T-cell (primary cell): ENCODE data around the gene ACER2. TPM values are rescaled to one million over a fixed set of nuclear protein-coding genes. Genes with fewer than 3 reads are reported as not detected.

Source experiments
- ATAC-seq, 4 experiments: fragments of 200-7000 bp in 3 of 4; fragments of 150-1000 bp in 1 of 4; cut with Tn5 transposase; replicated peaks in 1 of 4; 1 replicate in 3 of 4; 2 replicates in 1 of 4; pipeline ENCODE4 v1.10.0; 2021; ENCODE audit warnings: moderate library complexity in 3 of 4, mild to moderate bottlenecking in 2 of 4, moderate number of reproducible peaks in 1 of 4
- CTCF ChIA-PET, 2 donors: fragments of 300-600 bp; sonication (Branson Sonifier 250); formaldehyde crosslinking; loops; one replicate each; lab custom pipeline; 2022; ENCODE audit warnings: antibody characterized with exemption in 2 of 2; lab: Charles Lee
- POLR2A ChIA-PET, 2 donors: fragments of 300-600 bp; sonication (Branson Sonifier 250); formaldehyde crosslinking; loops; one replicate each; lab custom pipeline; 2022; ENCODE audit warnings: antibody characterized with exemption in 2 of 2; lab: Charles Lee
- DNase-seq, 35 experiments: peaks; one replicate each; pipeline versions ENCODE4 v3.0.0 to v3.0.0-alpha.2; 2013 to 2023
- H3K27ac ChIP-seq: one replicate; pipeline ENCODE4 v1.5.1; 2013; ENCODE audit warnings: low read length
- H3K27me3 ChIP-seq, 2 experiments: replicated peaks in 1 of 2; 1 replicate in 1 of 2; 2 replicates in 1 of 2; pipeline versions ENCODE4 v1.6.1 to v1.7.0; 2013; ENCODE audit warnings: low read length in 1 of 2, mixed read lengths in 1 of 2; ENCODE audit not compliant: control insufficient read depth in 2 of 2, insufficient read depth in 2 of 2; ENCODE audit errors: extremely low read depth in 1 of 2
- H3K36me3 ChIP-seq, 2 donors: 1 replicate in 1 of 2; 2 replicates in 1 of 2; pipeline versions ENCODE4 v1.6.1 to v1.7.0; 2013; ENCODE audit warnings: low read length in 1 of 2; ENCODE audit not compliant: control insufficient read depth in 2 of 2, insufficient read depth in 1 of 2; ENCODE audit errors: extremely low read depth in 1 of 2
- H3K4me1 ChIP-seq, 2 experiments: 1 replicate in 1 of 2; 2 replicates in 1 of 2; pipeline versions ENCODE4 v1.6.1 to v1.7.0; 2013; ENCODE audit warnings: low read length in 2 of 2, mixed read lengths in 1 of 2; ENCODE audit not compliant: insufficient read depth in 2 of 2, control insufficient read depth in 1 of 2; ENCODE audit errors: extremely low read depth in 1 of 2
- H3K4me3 ChIP-seq, 2 donors: 1 replicate in 1 of 2; 2 replicates in 1 of 2; pipeline versions ENCODE4 v1.5.1 to v1.7.0; 2013; ENCODE audit warnings: mild to moderate bottlenecking in 2 of 2, low read length in 1 of 2, moderate library complexity in 1 of 2; ENCODE audit not compliant: control insufficient read depth in 1 of 2; ENCODE audit errors: extremely low read depth in 1 of 2
- H3K9me3 ChIP-seq: 2 replicates; pipeline ENCODE4 v1.7.0; 2013
- H3K27ac Mint-ChIP-seq, 2 donors: one replicate each; pipeline ENCODE4 v1.8.0; 2020 to 2021; ENCODE audit warnings: mild to moderate bottlenecking in 2 of 2, mixed read lengths in 2 of 2
- H3K27me3 Mint-ChIP-seq, 2 donors: one replicate each; pipeline ENCODE4 v1.8.0; 2021 to 2022; ENCODE audit warnings: mixed read lengths in 2 of 2
- H3K36me3 Mint-ChIP-seq: one replicate; pipeline ENCODE4 v1.8.0; 2021; ENCODE audit warnings: mixed read lengths
- H3K4me1 Mint-ChIP-seq, 3 donors: one replicate each; pipeline ENCODE4 v1.8.0; 2020 to 2022; ENCODE audit warnings: mixed read lengths in 3 of 3, mild to moderate bottlenecking in 1 of 3
- H3K4me3 Mint-ChIP-seq, 3 donors: one replicate each; pipeline ENCODE4 v1.8.0; 2020 to 2022; ENCODE audit warnings: mild to moderate bottlenecking in 3 of 3, mixed read lengths in 3 of 3, moderate library complexity in 3 of 3
- H3K9me3 Mint-ChIP-seq, 3 donors: one replicate each; pipeline ENCODE4 v1.8.0; 2020 to 2022; ENCODE audit warnings: mixed read lengths in 3 of 3
- WGBS: methylation state at CpG from one replicate; pipeline ENCODE4 v1.1.5; 2013; ENCODE audit warnings: missing lambda C conversion rate; ENCODE audit not compliant: insufficient coverage; 5-methylcytosine and 5-hydroxymethylcytosine counted together
- total RNA-seq, 35 experiments: library from RNA in 6 of 35; stranded (reverse) in 6 of 35; fragments of 120-200 nt in 1 of 35; gene quantifications; one replicate each; pipeline versions ENCODE4 v1.2.1 to v1.2.4 and lab custom pipeline; 2013 to 2026

The ACER2 gene
- total RNA-seq, 5 donors from 2014 or later (not counting 1 experiment from before 2014, with no cell fraction given), result 1.4 to 4.1 (median 3.2) TPM

DNA sequence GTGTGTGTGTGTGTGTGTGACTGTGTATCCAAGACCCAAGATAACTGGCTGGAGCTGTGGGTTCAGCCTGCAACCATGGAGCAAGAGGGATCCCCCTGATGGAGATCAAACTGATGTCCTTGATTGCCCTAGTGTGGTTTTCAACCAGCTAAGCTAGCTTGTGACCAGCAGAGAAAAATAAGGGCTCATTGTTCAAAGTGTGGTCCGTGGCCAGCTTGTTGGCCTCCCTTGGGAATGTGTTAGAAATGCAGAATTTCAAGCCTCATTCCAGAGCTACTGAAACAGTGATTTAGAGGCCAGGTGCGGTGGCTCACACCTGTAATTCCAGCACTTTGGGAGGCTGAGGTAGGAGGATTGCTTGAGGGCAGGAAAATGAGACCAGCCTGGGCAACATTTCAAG is 79.9 kb downstream of the ACER2 start:
- Mint-ChIP-seq H3K36me3 (no peaks in the 10 kb centered on the region), H3K27me3 (peaks cover 9 to 13% of the 10 kb centered on the region in 2 donors), H3K4me3 (no peak overlapping the region), H3K9me3 (no peaks in the 10 kb centered on the region), H3K4me1 (peaks cover 8 to 10% (median 8%) of the 10 kb centered on the region in 3 donors), H3K27ac (no peak overlapping the region)
- CTCF ChIA-PET, result interaction anchor here in 1 of 2 donors (0.8 kb wide), 1 partner anchor 1802 kb away, joined by 4 read pairs; no protein-coding TSS in a partner anchor
- DNase-seq (no peak), ATAC-seq (no peak)
- Histone ChIP-seq H3K27ac (no peak overlapping the region), H3K4me3 (no peak overlapping the region), H3K36me3 (no peaks in the 10 kb centered on the region), H3K9me3 (no peaks in the 10 kb centered on the region), H3K4me1 (peaks cover 0 to 6% of the 10 kb centered on the region in 2 experiments), H3K27me3 (peaks cover 0 to 19% of the 10 kb centered on the region in 2 experiments)
- WGBS, result 44% methylated on average over 1 of the region's 2 CpGs
- POLR2A ChIA-PET, result no interaction called here

DNA sequence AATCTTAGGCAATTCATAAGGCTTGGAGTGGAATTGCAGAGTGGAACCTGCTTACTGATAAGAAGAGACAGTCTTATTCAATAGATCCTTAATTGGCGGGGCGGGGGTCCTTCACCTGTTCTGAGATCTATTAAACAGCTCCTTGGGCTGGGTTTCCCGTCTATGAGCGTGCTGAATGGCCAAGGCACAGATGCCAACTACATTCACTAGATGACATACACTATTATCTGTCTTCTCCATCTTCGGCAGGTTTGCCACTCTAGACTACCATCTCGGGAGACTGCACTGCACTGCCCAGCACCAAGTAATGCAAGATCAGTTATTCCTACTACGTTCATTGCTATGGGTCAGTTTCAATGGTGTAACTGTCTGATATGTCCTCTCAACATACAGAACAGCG is 81.5 kb downstream of the ACER2 start:
- no peak overlapping the region for H3K4me3 ChIP-seq
- Mint-ChIP-seq H3K9me3 (no peaks in the 10 kb centered on the region), H3K4me3 (no peak overlapping the region), H3K36me3 (no peaks in the 10 kb centered on the region), H3K27ac (no peak overlapping the region), H3K4me1 (peaks cover 8 to 14% (median 11%) of the 10 kb centered on the region in 3 donors), H3K27me3 (peaks cover 14 to 18% of the 10 kb centered on the region in 2 donors)
- no peaks in the 10 kb centered on the region for H3K9me3 ChIP-seq
- peaks cover 0 to 17% of the 10 kb centered on the region in 2 experiments for H3K27me3 ChIP-seq
- no peak for DNase-seq
- WGBS, result 100% methylated on average over 5 of the region's 8 CpGs
- ATAC-seq, result no peak
- POLR2A ChIA-PET, result no interaction called here
- H3K4me1 ChIP-seq, result peaks cover 0 to 6% of the 10 kb centered on the region in 2 experiments
- H3K27ac ChIP-seq, result no peak overlapping the region
- H3K36me3 ChIP-seq, result no peaks in the 10 kb centered on the region
- CTCF ChIA-PET, result interaction anchor here in 1 of 2 donors (1.1 kb wide), 1 partner anchor 1393 kb away, joined by 4 read pairs; no protein-coding TSS in a partner anchor

DNA sequence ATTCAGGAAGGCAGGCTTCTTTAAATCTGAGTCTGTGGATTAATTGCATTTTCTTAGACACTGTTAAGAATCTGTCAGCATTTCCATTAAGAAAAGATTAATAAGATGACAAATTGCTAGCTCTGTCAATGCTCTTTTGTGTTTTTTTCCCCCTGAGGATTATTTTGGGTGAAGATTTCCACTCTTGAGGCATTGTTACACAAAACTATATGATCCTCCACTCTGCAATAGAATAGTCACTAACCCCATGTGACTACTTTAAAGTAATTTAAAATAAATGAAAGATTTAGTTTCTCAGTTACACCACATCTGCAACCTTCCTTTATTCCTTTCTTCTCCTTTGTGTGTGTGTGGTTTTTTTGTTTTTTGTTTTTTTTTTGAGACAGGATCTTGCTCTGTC is 82.0 kb downstream of the ACER2 start:
- Histone ChIP-seq H3K4me1 (peaks cover 0 to 6% of the 10 kb centered on the region in 2 experiments), H3K36me3 (no peaks in the 10 kb centered on the region), H3K4me3 (no peak overlapping the region), H3K9me3 (no peaks in the 10 kb centered on the region), H3K27me3 (peaks cover 0 to 17% of the 10 kb centered on the region in 2 experiments), H3K27ac (no peak overlapping the region)
- Mint-ChIP-seq H3K4me3 (no peak overlapping the region), H3K9me3 (no peaks in the 10 kb centered on the region), H3K27ac (no peak overlapping the region), H3K27me3 (peaks cover 14 to 18% of the 10 kb centered on the region in 2 donors), H3K4me1 (peaks cover 8 to 14% (median 11%) of the 10 kb centered on the region in 3 donors), H3K36me3 (no peaks in the 10 kb centered on the region)
- POLR2A ChIA-PET, result interaction anchor here (0.6 to 0.7 kb wide), 2 partner anchors 1615 to 1731 kb away, joined by 3 to 6 read pairs; no protein-coding TSS in a partner anchor
- ATAC-seq, result no peak
- CTCF ChIA-PET, result interaction anchor here (0.6 to 1.1 kb wide), 7 partner anchors 11 to 1392 kb away, joined by 3 to 6 read pairs (median 4); no protein-coding TSS in a partner anchor
- DNase-seq, result no peak

DNA sequence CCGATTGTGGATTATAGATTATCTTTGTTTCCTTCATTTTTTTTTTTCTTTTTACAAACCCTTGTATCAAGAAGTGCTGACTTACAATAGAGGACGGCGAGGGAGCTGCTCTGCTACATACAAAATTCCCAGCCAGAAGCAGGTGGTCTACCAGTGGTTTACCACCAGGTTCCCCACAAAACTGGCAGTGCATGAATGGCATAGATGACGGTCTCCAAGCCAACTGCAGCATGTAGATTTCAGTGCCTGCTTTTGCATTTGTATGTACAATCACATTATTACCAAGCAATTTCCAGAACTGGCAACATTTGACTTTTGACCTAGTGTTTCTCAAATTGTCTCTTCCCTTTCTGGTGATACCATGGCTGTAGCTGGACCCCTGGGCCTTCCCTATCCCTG is 84.0 kb downstream of the ACER2 start:
- Histone ChIP-seq H3K36me3 (no peaks in the 10 kb centered on the region), H3K27ac (no peak overlapping the region), H3K4me3 (no peak overlapping the region), H3K9me3 (no peaks in the 10 kb centered on the region), H3K4me1 (peaks cover 0 to 6% of the 10 kb centered on the region in 2 experiments), H3K27me3 (peaks cover 0 to 17% of the 10 kb centered on the region in 2 experiments)
- peaks cover 14 to 18% of the 10 kb centered on the region in 2 donors for H3K27me3 Mint-ChIP-seq
- ChIA-PET CTCF (interaction anchor here in 1 of 2 donors (0.6 kb wide), 1 partner anchor 14 kb away, joined by 4 read pairs; no protein-coding TSS in a partner anchor), POLR2A (no interaction called here)
- H3K27ac Mint-ChIP-seq, result no peak overlapping the region
- 56% methylated on average over 3 of the region's 4 CpGs for WGBS
- H3K4me1 Mint-ChIP-seq, result peaks cover 8 to 14% (median 11%) of the 10 kb centered on the region in 3 donors
- H3K4me3 Mint-ChIP-seq, result peak overlapping the region in 1 of 3 donors; percentile 59
- DNase-seq, result no peak
- H3K36me3 Mint-ChIP-seq, result no peaks in the 10 kb centered on the region
- no peak for ATAC-seq
- H3K9me3 Mint-ChIP-seq, result no peaks in the 10 kb centered on the region

DNA sequence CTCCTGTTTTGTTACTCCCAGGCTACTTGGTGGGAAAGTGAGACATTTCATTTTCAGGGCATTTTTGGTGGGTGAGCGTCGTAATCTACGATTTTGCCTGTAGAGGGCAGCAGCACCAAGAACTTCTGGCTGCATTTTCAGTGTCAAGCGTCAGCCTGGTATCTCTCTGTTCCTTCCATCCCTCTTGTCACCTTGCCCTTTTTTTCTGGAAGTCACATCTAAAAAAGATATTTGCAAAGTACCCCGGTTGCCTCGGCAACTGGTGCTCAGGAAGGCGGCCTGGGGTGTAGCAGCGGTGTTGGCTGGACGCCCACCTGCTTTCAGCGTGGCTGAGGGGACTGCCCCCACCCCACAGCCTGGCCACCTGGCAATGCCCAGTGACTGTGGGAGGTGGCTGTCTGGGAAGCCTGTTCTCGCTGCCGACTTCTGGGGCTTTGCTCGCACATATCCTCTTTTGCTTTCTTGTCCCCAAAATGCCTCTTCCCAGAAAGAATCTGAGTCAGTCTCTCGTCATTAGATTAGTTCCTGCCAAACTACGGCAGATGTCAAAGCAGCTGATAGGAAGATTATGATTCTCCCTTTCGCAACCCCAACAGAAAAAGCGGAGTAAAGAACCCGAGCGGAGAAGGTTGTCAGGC is 84.5 kb downstream of the ACER2 start:
- WGBS, result 0% methylated on average over 6 of the region's 19 CpGs
- no peak overlapping the region for H3K27ac Mint-ChIP-seq
- Histone ChIP-seq H3K27ac (no peak overlapping the region), H3K36me3 (no peaks in the 10 kb centered on the region), H3K9me3 (no peaks in the 10 kb centered on the region), H3K27me3 (peaks cover 0 to 17% of the 10 kb centered on the region in 2 experiments), H3K4me1 (peaks cover 0 to 6% of the 10 kb centered on the region in 2 experiments), H3K4me3 (no peak overlapping the region)
- H3K4me3 Mint-ChIP-seq, result peak overlapping the region; percentile 25 to 59 (median 28)
- CTCF ChIA-PET, result interaction anchor here in 1 of 2 donors (0.6 kb wide), 1 partner anchor 13 kb away, joined by 4 read pairs; no protein-coding TSS in a partner anchor
- no peaks in the 10 kb centered on the region for H3K36me3 Mint-ChIP-seq
- H3K27me3 Mint-ChIP-seq, result peaks cover 14 to 18% of the 10 kb centered on the region in 2 donors
- DNase-seq, result peak in 24 of 35 experiments; percentile 6 to 64 (median 22)
- POLR2A ChIA-PET, result interaction anchor here in 1 of 2 donors (0.7 kb wide), 1 partner anchor 472 kb away, joined by 3 read pairs; no protein-coding TSS in a partner anchor
- H3K9me3 Mint-ChIP-seq, result no peaks in the 10 kb centered on the region
- peak; percentile 54 to 69 (median 60) for ATAC-seq
- peaks cover 8 to 14% (median 11%) of the 10 kb centered on the region in 3 donors for H3K4me1 Mint-ChIP-seq

DNA sequence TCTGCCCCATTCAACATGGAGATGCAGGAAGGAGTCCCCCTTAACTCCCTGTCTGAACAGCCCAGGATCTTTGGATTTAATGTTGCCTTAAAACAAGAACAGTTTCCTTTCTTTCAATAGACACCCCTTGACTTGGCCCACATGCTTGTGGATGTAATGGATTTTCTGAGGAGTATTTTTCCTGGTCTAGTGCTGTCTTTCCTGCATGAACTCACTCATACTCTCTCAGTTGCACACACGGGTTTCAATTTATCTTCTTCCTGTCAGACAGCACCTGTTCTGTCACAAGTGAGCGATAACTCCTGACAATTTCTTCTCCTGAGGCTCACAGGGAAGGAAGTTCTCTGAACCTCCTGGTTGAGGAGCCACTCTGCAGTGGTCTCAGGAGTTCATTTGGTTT is 85.1 kb downstream of the ACER2 start:
- Mint-ChIP-seq H3K36me3 (no peaks in the 10 kb centered on the region), H3K27ac (no peak overlapping the region), H3K4me3 (peak overlapping the region in 1 of 3 donors; percentile 59), H3K27me3 (peaks cover 14 to 18% of the 10 kb centered on the region in 2 donors), H3K9me3 (no peaks in the 10 kb centered on the region), H3K4me1 (peaks cover 8 to 14% (median 11%) of the 10 kb centered on the region in 3 donors)
- peaks cover 0 to 17% of the 10 kb centered on the region in 2 experiments for H3K27me3 ChIP-seq
- CTCF ChIA-PET, result no interaction called here
- no peak for DNase-seq
- H3K4me1 ChIP-seq, result peaks cover 0 to 6% of the 10 kb centered on the region in 2 experiments
- no peak for ATAC-seq
- H3K4me3 ChIP-seq, result no peak overlapping the region
- POLR2A ChIA-PET, result interaction anchor here in 1 of 2 donors (0.7 kb wide), 1 partner anchor 473 kb away, joined by 3 read pairs; no protein-coding TSS in a partner anchor
- no peaks in the 10 kb centered on the region for H3K9me3 ChIP-seq
- no peaks in the 10 kb centered on the region for H3K36me3 ChIP-seq
- WGBS, result 33% methylated on average over 2 of the region's 2 CpGs
- no peak overlapping the region for H3K27ac ChIP-seq
